Amygdala (tissue), 56 donors: ENCODE results near the gene ATG4C.

ENCODE experiments used
- DNase-seq, 56 donors: peaks; one replicate each; lab custom pipeline; 2025; lab: John Stamatoyannopoulos, UW

ATG4C gene

GRCh38 chr1:62836856-62837540 is 53.1 kb downstream of the ATG4C start:
- DNase-seq: no peak

DNA sequence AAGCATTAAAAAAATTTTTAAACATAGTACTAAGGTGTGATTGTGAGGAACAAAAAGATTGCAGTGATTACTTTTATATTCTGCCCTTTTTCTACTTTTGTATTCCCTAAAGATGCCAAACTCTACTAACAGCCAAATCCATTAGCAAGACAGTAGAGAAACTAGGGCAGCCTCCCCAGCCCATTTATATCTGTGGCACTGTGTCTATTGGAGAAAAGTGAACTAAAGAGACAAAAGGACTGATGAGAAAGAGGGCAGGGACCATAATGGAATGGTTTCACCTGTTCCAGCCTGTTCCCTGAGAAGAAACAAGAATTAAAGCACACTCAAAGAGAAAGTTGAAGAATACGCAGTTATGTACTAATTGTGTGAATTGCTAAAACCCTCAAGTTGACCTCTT is 56.6 kb downstream of the ATG4C start:
- DNase-seq: peak in 1 of 56 donors; percentile 3

GRCh38 chr1:62841587-62842169 is 57.7 kb downstream of the ATG4C start:
- peak in 6 of 56 donors; percentile 2 to 77 (median 19) for DNase-seq

DNA sequence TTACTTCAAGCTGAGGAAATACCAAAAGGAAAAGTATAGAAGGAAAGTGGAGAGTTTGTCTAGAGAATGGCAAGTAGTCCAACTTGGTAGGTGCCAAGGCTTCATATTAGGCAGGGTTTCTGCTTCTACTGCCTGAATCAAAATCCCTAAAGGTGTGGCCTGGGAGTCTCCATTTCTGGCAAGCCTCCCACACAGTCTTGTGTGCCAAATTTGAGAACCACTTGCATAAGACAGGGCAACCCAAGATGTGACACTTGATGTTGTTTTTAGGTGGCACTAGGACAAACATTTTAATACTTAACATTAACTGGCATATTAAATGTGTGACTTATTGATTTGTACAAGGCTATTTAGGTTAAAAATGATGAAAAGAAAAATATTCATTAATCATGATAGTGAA is 60.1 kb downstream of the ATG4C start:
- no peak for DNase-seq

DNA sequence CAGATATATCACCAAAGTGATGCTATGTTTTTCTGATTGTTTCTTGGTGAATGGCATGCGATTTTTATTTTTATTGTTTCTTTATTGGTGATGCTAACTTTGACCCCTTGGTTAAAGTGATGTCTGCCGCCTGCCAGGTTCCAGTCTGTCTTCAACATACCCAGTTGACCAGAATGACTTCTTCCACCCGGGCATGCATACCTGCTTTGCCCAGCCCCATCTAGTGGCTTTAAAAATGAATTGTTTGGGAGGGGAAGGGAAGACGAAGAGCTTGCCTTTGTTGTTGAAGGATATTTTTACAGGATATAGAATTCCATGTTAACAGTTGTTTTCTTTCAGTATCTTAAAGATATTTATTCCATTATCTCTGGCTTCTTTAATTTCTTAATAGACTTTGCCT is 65.1 kb downstream of the ATG4C start:
- DNase-seq: no peak

DNA sequence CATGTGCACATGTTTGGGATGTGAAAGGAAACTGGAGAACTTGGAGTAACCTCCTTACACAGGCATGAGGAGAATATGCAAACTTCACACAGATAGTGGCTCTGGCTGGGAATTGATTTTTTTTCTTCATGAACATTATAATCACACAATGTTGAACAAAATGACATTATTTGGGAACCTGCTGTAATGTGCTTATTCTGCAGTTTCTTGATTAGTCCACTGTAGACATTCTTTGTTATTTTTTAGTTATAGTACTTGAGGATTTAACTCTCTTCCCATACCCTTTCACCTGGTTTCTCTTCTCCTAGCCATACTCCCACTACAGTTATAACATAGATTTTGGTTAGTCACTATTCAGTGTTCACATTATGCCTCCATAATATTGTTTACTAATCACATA is 68.3 kb downstream of the ATG4C start:
- no peak for DNase-seq

- DNase-seq: no peak
Observed at GRCh38 chr1:62856960-62857359, 73.0 kb downstream of the ATG4C start.

GRCh38 chr1:62869217-62869754 is 85.4 kb downstream of the ATG4C start:
- DNase-seq: no peak

DNA sequence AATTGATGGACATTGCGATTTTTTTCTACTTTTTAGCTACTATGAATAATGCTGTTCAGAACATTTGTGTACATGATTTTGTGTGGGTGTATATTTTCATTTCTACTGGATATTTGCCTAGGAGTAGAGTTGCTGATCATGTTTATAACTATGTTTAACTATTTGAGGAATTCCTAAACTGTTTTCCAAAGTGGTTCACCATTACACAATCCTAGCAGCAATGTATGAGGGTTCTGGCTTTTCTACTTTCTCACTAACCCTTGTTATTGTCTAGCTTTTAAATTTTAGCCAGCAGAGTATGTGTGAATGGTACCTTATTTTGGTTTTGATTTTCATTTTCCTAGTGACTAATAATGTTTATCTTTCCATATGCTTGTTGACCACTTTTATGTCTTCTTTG is 86.2 kb downstream of the ATG4C start:
- no peak for DNase-seq

DNA sequence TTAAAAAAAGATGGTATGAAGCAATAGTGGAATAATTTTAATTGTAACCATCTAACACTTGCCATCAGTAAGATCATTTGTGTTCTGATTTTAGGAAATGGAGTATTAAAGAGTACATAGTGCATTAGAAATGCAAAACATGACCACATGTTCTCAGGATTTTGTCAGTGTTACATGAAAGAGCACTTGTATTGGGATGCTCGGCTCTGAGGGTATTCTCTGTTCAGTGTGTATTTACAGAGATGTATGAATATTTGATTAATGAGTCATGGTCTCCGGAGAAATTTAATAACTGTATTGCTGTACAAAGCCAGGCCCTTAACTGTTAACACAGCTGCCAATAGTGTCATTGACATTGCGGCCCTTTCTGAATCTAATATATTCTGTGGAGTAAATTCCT is 91.7 kb downstream of the ATG4C start:
- DNase-seq: no peak

- DNase-seq: no peak
Observed at GRCh38 chr1:62876535-62876934, 92.6 kb downstream of the ATG4C start.

DNA sequence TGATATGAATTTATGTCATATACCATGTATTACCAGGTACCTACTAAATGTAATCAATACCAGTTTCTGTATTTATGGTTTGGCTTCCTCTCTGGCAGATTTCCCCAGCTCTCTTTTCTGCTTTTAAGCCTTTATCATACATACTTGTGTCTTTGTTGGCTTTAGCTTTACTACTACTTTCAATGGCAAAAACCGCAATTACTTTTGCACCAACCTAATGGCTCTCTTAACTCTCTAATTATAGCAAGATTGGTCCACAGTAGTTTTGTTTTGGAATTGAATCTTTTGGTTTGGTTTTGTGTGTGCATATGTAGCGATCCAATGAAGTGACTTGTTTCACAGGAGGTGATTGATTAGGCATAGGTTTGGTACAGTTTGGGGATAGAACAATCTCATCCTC is 93.6 kb downstream of the ATG4C start:
- no peak for DNase-seq

GRCh38 chr1:62879962-62880361 is 96.0 kb downstream of the ATG4C start:
- no peak for DNase-seq

- DNase-seq: peak in 2 of 56 donors; percentile 3 to 4
Observed at GRCh38 chr1:62882201-62883104, 98.5 kb downstream of the ATG4C start.

DNA sequence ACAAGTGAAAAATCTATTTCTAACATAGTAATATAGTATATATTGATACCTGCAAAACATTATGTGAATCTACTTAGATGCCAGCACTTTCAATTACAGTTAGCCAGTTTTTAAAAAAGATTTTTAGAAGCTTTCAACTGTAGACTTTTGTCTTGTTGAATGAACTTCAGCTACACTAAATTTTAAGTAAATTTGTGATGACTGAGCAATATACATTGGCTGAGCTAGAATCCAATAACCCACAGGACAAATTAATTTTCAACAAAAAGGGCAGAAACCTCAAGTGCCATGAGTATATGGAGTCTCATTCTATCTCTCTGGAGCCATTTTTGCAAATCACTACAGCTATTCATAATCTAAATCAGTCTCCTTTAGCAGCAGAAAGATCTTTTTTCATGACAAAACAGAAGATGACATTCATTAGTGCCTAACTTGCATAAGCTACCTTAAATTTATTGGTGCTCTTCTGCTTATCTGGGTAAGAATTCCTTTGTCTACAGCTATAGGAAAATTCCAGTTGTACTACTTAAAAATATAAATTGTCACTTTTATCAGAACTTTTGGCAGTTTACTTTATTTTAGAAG is 100.3 kb downstream of the ATG4C start:
- no peak for DNase-seq

DNA sequence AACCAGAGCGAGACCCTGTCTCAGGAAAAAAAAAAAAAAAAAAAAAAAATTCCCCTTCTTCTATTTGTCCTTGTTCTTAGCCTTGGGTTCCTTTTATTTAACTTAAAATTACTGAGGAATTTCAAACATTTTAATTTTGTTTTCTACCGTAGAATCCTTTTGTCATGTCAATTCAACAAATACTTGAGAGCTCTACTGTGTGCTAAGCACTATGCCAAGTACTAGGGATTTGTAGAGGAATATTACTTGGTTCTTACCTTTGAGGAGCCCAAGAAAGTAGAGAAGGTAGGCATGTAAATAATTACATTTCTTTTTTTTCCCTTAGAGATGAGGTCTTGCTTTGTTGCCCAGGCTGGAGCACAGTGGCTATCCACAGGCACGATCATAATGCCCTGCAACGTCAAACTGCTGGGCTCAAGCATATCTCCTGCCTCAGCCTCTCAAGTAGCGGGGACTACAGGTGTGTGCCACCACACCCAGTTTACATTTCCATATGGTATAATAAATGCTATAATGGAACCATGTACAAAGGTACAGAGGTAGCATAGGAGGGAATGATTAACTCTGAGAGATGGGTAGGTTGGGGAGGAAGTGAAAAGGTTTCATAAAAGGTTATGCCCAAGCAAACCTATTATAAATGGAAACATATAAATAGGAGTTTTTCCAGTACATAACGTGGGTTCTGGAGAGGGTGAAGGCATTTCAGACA is 104.0 kb downstream of the ATG4C start:
- no peak for DNase-seq

- DNase-seq: peak in 3 of 56 donors; percentile 2 to 18 (median 4)
Observed at GRCh38 chr1:62891956-62892562, 108.1 kb downstream of the ATG4C start.

GRCh38 chr1:62897788-62898187 is 113.9 kb downstream of the ATG4C start:
- DNase-seq: no peak

DNA sequence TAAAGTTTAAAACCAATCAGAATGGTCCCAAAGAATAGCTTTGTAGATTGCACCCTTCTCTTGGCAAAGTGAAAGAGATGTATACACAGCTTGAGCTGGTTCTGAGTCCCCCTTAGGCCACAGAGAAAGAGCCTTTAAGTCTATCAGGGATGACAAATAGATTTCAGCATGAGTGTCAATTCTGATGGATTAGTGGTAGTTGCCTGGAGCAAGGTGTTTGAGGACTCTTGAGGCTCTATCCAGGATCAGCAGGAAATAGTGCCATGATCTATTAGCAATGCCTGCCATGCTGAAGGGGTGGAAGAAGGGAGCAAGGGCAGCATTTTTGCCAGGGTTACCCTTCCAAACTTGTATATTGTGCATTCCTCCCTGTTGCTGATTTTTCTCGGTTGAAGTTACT is 116.6 kb downstream of the ATG4C start:
- DNase-seq: no peak

DNA sequence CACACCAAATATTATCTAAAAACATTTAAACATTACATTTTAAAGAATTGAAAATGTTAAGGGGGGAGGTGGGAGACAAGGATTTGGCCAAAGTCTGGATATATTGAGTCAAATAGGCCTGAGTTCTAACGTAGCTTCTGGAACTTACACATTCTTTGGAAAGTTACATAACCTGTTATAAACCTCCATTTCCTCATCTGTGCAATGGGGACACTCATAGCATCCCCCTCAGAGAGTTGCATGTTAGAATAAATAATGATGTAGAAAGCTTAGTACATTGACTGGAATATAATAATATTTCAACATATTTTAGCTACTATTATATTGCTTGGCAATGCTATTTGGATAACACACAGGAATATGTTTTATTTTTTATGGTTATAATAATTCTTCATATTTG is 117.7 kb downstream of the ATG4C start:
- DNase-seq: no peak
